ENCODE results near the gene PRR5. TPM values are rescaled to one million over a fixed set of nuclear protein-coding genes. Genes with fewer than 3 reads are reported as not detected.
"Not testable (repeated sequence)": the region's sequence is repeated elsewhere in the genome, so short reads cannot be mapped to it uniquely, and the experiment has no call there.

Gene PRR5, protein sequence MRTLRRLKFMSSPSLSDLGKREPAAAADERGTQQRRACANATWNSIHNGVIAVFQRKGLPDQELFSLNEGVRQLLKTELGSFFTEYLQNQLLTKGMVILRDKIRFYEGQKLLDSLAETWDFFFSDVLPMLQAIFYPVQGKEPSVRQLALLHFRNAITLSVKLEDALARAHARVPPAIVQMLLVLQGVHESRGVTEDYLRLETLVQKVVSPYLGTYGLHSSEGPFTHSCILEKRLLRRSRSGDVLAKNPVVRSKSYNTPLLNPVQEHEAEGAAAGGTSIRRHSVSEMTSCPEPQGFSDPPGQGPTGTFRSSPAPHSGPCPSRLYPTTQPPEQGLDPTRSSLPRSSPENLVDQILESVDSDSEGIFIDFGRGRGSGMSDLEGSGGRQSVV
- 22.7 and 23.6 TPM in 2 replicates for total RNA-seq

DNA sequence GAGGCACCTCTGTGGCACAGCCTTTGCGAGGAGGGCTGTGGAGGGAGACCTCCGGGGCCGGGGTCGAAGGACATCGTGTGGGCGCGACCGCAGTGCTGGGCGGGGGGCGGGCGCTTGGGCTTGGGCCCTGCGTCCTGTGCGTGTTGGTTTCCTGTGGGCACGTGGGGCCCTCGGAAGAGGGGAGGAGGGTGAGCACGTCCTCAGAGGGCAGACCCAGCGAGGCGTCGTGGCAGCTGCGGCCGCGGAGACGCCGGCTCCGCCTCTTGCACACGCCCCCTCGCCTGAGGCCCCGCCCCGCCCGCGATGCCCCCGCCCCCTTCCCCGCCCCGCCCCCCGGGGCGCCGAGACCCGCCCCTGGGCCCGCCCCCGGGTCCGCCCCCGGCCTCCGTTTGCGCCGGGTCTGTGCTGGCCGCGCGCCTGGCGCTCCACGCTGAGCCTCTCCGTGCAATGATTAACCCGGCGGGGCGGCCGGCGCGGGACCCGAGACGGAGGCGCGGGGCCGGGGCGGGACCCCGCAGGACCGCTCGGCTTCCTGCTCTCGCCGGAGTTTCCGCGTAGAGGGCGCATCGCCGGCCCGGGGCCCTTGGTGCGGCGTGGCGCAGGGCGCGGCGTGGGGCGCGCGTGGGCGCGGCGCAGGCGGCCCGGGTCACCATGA, at the start of gene PRR5:
Gene PRR5, plus strand, starts transcription at position 381 of the 655 bp plus-strand sequence. Its CDS starts 271 bp downstream, at position 652.
- H3K27me3 Mint-ChIP-seq, result peaks cover 3% of the 10 kb centered on the region
- peak; percentile 94 for DNase-seq
- H3K36me3 Mint-ChIP-seq (ENCODE audit: low read depth), result no peaks in the 10 kb centered on the region
- H3K4me1 Mint-ChIP-seq, result peaks cover 4% of the 10 kb centered on the region
- peak within 1 kb of the TSS; percentile 68 for H3K27ac Mint-ChIP-seq
- no peaks in the 10 kb centered on the region for H3K9me3 Mint-ChIP-seq
- intact Hi-C loops (cut with micrococcal nuclease), result loop anchor here (1.0 kb wide), 1 partner anchor 17 kb away; no protein-coding TSS in a partner anchor
- H3K4me3 Mint-ChIP-seq, result peak within 1 kb of the TSS; percentile 75

DNA sequence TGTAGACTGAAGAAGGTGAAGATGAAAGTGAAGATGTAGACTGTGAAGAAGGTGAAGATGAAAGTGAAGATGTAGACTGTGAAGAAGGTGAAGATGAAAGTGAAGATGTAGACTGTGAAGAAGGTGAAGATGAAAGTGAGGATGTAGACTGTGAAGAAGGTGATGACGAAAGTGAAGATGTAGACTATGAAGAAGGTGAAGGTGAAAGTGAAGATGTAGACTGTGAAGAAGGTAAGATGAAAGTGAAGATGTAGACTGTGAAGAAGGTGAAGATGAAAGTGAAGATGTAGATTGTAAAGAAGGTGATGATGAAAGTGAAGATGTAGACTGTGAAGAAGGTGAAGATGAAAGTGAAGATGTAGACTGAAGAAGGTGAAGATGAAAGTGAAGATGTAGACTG, 49.1 kb upstream of the PRR5 start:
- intact Hi-C loops (cut with micrococcal nuclease); H3K9me3 Mint-ChIP-seq; H3K4me1 Mint-ChIP-seq: not testable (repeated sequence)

DNA sequence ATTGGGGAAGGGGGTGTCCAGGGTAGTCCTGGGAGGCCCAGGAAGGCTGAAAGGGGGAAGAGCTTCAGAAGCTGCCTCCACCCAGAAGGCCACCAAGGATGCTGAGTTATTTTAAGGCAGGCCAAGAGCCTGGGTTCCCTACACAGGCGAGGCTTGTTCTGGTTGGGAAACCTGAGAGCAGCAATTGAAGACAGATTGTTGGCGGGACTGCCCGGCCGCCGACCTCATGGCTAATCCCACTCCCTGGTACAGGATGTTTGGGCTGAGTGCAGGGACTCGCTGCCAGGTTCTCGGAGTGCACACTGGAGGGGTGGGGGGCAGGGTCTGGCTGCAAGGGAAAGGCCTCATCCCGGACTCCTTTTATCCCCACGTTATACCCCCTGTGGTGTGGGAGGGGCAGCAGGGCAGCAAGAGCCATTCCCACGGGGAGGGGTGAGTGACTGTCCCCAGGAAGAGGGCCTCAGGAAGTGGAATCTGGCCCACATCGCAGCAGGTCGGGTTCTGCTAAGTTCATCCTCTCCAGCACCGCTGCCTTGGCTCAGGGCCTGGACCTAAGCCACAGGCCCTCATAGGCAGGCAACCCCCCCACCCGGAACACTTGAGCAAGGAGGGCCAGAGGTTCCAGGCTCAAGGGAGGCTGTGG, 43.6 kb upstream of the PRR5 start:
- H3K9me3 Mint-ChIP-seq, result no peaks in the 10 kb centered on the region
- H3K27ac Mint-ChIP-seq, result no peak overlapping the region
- no peak for DNase-seq
- peaks cover 5% of the 10 kb centered on the region for H3K27me3 Mint-ChIP-seq
- H3K4me3 Mint-ChIP-seq, result no peak overlapping the region
- H3K4me1 Mint-ChIP-seq, result peaks cover 5% of the 10 kb centered on the region
- intact Hi-C loops (cut with micrococcal nuclease), result no loop called here
- no peaks in the 10 kb centered on the region for H3K36me3 Mint-ChIP-seq (ENCODE audit: low read depth)

More for the DNA sequence above, 49.1 kb upstream of the PRR5 start:
- DNase-seq; H3K36me3 Mint-ChIP-seq (ENCODE audit: low read depth); H3K4me3 Mint-ChIP-seq; H3K27me3 Mint-ChIP-seq; H3K27ac Mint-ChIP-seq: not testable (repeated sequence)

DNA sequence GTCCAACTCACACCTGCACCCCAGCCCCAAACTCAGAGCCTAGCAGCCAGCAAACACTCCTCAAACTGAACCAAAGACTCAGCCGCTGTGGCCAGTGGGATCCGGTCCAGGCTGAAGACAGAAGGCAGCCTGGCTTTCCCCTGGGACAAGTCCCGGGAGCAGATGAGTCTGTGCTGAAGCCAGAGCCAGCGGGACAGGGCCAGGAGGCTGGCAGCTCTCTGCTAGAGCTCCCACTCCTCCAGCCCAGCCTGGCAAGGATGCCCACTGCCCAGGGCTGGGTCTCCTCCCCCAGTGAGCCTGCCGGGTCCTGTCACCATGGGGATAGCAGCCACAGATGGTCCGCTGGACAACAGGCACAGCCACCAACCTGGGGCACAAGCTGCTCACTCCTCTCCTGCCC, 42.9 kb upstream of the PRR5 start:
- DNase-seq, result no peak
- peaks cover 10% of the 10 kb centered on the region for H3K4me1 Mint-ChIP-seq
- H3K36me3 Mint-ChIP-seq (ENCODE audit: low read depth), result no peaks in the 10 kb centered on the region
- no peak overlapping the region for H3K4me3 Mint-ChIP-seq
- no peak overlapping the region for H3K27ac Mint-ChIP-seq
- no peaks in the 10 kb centered on the region for H3K9me3 Mint-ChIP-seq
- peaks cover 5% of the 10 kb centered on the region for H3K27me3 Mint-ChIP-seq
- intact Hi-C loops (cut with micrococcal nuclease), result no loop called here

DNA sequence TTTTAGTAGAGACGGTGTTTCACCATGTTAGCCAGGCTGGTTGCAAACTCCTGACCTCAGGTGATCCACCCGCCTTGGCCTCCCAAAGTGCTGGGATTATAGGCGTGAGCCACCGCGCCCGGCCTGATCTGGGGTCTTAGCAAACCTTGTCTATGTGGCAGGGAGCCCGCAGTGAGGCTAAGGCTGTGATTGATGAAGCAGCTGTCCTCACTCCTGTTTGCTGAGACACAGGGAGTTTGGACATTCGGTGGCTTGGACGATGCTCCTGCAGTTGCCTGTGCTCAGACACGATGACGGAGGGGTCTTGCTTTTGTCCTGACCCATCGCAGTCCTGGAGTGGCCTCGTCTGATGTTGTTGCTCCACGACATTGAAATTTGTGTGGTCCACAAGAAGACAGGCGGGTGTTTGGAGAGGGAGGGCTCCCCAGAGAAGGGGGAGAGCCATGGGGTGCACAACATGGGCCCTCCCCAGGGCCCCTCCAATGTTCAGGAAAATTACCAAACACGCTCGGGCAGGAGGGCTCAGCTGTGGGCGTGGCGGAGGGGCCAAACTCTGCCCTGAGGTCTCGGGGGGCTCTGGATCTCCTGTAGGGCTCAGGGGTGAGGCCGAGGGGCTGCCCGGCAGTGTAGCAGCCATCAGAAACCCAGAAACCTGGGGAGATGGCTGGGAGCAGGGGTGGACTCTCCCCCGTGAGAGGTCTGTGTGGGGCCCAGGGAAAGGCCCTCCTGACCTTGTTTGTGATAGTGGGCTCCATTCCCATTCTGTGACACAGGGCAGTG, 41.8 kb upstream of the PRR5 start:
- H3K27ac Mint-ChIP-seq, result no peak overlapping the region
- peaks cover 5% of the 10 kb centered on the region for H3K27me3 Mint-ChIP-seq
- H3K36me3 Mint-ChIP-seq (ENCODE audit: low read depth), result no peaks in the 10 kb centered on the region
- H3K9me3 Mint-ChIP-seq, result no peaks in the 10 kb centered on the region
- peaks cover 20% of the 10 kb centered on the region for H3K4me1 Mint-ChIP-seq
- no peak for DNase-seq
- H3K4me3 Mint-ChIP-seq, result no peak overlapping the region
- intact Hi-C loops (cut with micrococcal nuclease), result no loop called here

DNA sequence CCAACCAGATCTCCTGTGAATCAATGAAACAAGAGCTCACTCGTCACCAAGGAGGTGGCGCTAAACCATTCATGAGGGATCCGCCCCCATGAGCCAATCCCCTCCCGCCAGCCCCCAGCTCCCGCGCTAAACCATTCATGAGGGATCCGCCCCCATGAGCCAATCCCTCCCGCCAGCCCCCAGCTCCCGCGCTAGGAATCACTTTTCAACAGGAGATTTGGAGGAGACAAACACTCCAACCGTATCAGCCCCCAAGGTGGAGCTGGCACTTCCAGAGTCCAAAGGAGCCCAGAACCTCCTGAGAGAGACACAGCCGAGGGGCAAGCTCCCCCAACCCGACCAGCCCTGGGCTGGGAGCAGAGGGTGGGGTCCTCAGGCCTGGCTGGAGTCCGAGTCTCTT, 40.9 kb upstream of the PRR5 start:
- H3K36me3 Mint-ChIP-seq (ENCODE audit: low read depth), result no peaks in the 10 kb centered on the region
- DNase-seq, result no peak
- no peaks in the 10 kb centered on the region for H3K9me3 Mint-ChIP-seq
- H3K27me3 Mint-ChIP-seq, result peaks cover 3% of the 10 kb centered on the region
- H3K4me3 Mint-ChIP-seq, result no peak overlapping the region
- no peak overlapping the region for H3K27ac Mint-ChIP-seq
- intact Hi-C loops (cut with micrococcal nuclease), result no loop called here
- H3K4me1 Mint-ChIP-seq, result peaks cover 23% of the 10 kb centered on the region

DNA sequence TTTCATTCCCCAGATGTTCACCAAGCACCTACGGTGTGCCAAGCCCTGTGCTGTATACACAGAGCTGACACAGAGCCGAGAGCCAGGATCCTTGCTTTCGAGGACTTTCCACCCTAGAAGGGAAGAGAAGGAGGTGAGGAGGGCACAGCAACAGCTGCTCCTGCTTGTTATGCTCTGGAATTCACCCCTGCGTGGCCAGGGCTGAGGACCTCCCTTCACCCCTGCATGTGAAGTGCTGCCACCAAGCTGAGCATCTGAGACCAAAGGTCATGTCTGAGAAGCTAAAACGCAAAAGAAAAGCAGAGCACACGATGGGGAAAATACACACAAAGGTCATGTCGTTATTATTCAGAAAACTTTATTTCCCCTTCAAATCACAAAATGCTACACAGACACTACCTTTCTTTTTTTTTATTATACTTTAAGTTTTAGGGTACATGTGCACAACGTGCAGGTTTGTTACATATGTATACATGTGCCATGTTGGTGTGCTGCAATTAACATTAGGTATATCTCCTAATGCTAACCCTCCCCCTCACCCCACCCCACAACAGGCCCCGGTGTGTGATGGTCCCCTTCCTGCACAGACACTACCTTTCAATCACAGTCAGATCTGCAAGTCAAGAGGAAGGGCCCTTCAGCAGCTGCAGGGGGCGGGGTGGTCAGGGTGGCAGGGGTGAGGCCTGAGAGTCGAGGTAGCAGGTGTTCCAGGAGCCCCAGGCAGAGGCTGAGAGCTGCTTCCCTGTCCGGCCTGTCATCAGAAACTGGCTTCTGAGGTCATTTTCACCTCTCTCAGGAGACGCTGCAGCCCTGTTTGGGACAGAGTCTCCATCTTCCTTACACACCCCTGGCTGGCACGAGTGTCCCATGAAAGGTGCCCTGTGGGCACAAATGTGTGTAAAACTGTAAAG, 40.1 kb upstream of the PRR5 start:
- peaks cover 28% of the 10 kb centered on the region for H3K4me1 Mint-ChIP-seq
- no peaks in the 10 kb centered on the region for H3K9me3 Mint-ChIP-seq
- H3K36me3 Mint-ChIP-seq (ENCODE audit: low read depth), result no peaks in the 10 kb centered on the region
- no peak overlapping the region for H3K4me3 Mint-ChIP-seq
- no peak for DNase-seq
- H3K27me3 Mint-ChIP-seq, result peaks cover 2% of the 10 kb centered on the region
- intact Hi-C loops (cut with micrococcal nuclease), result no loop called here
- H3K27ac Mint-ChIP-seq, result peak overlapping the region; percentile 27

DNA sequence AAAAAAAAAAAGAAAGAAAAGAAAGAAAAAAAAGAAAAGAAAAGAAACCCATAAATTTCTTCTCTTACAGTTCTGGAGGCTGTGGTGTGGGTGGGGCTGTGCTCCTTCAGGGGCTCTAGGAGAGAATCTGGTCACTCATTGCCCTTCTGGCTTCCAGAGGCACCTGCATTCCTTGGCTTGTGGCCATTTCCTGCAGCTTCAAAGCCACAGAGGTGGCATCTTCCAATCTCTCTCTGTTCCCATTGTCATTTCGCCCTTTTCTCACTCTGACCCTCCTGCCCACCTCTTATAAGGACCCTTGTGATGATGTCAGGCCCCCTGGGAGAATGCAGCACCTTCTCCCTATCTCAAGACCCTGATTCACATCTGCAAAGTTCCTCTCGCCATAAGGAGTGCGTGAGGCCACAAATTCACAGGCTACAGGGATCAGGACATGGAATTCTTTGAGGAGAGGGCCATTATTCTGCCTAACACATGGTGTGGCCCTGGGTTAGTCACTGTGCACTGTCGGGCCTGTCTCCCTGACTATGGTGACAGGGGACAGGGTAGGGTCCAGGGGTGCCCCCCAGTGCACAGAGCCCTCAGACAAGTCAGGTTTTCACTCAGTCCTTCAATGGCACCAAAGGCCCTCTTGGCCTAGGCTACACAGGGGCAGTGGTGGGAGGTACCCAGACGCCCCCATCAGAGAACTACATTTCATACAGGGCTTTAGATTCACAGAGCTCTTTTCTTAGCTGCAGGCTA, 38.6 kb upstream of the PRR5 start:
- no peak for DNase-seq
- Mint-ChIP-seq H3K4me3 (no peak overlapping the region), H3K27me3 (no peaks in the 10 kb centered on the region), H3K4me1 (peaks cover 36% of the 10 kb centered on the region), H3K36me3 (ENCODE audit: low read depth) (no peaks in the 10 kb centered on the region), H3K9me3 (no peaks in the 10 kb centered on the region), H3K27ac (no peak overlapping the region)
- intact Hi-C loops (cut with micrococcal nuclease), result no loop called here

DNA sequence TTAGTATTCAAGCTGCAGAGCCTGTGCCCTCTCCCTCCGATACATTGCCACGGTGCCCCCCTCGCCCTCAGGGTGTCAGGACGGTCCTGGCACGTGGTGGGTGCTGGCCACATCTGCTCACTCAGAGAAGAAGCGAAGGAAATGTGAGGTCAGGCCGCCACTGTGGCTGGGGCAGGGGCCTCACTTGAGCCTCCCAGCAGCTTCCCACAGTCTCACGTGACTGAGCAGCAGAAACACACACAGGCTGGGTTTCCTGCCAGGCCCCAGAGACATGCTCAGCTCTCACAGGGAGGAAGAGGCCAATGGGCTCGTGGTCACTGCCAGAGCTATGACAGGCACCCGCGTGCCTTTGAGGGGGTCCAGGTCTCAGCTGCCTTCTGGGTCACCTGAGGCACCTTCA, 37.9 kb upstream of the PRR5 start:
- H3K4me1 Mint-ChIP-seq, result peaks cover 34% of the 10 kb centered on the region
- H3K27ac Mint-ChIP-seq, result peak overlapping the region; percentile 66

DNA sequence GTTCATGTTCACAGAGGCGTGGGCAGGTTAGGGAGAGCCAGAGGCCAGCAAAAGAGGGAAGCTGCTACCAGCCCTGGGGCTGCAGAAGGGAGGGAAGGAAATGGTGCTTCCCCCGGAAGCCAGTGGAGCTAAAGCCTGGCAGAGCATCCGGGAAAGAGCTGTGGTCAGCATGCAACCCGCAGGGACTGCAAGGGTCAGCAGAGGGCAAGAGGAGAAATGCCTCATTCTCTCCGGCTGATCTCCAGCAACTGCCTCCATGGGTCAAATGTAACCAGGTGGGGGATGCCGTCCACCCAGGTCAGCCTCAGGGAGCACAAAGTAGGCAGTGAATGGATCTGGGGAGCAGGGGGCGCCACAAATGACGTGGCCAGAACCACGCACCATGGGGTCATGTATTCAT, 36.9 kb upstream of the PRR5 start:
- DNase-seq, result peak; percentile 61
- intact Hi-C loops (cut with micrococcal nuclease), result no loop called here
- H3K27me3 Mint-ChIP-seq, result no peaks in the 10 kb centered on the region
- no peaks in the 10 kb centered on the region for H3K9me3 Mint-ChIP-seq
- peak overlapping the region; percentile 28 for H3K4me3 Mint-ChIP-seq
- no peak overlapping the region for H3K27ac Mint-ChIP-seq
- no peaks in the 10 kb centered on the region for H3K36me3 Mint-ChIP-seq (ENCODE audit: low read depth)
- peaks cover 34% of the 10 kb centered on the region for H3K4me1 Mint-ChIP-seq

More for the DNA sequence above, 37.9 kb upstream of the PRR5 start:
- H3K36me3 Mint-ChIP-seq (ENCODE audit: low read depth), result no peaks in the 10 kb centered on the region
- H3K27me3 Mint-ChIP-seq, result no peaks in the 10 kb centered on the region
- DNase-seq, result peak; percentile 88
- H3K4me3 Mint-ChIP-seq, result peak overlapping the region; percentile 26
- intact Hi-C loops (cut with micrococcal nuclease), result no loop called here
- no peaks in the 10 kb centered on the region for H3K9me3 Mint-ChIP-seq

DNA sequence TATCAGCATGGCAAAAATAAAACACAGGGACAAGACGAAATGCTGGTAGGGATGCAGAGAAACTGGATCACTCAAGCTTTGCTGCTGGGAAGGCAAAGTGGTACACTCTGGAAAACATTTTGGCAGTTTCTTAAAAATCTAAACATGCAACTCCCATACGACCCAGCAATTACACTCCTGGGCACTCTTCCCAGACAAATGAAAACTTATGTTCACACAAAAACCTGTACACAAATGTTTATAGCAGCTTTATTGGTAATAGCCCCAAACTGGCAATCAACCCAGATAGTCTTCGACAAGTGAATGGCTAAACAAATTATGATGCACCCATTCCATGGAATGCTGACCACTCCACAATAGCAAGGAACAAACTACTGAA, 35.8 kb upstream of the PRR5 start:
- DNase-seq, result no peak
- no peak overlapping the region for H3K27ac Mint-ChIP-seq
- H3K4me1 Mint-ChIP-seq, result peaks cover 34% of the 10 kb centered on the region
- peaks cover 1% of the 10 kb centered on the region for H3K36me3 Mint-ChIP-seq (ENCODE audit: low read depth)
- no peaks in the 10 kb centered on the region for H3K9me3 Mint-ChIP-seq
- H3K4me3 Mint-ChIP-seq, result no peak overlapping the region
- H3K27me3 Mint-ChIP-seq, result peaks cover 8% of the 10 kb centered on the region
- intact Hi-C loops (cut with micrococcal nuclease), result no loop called here

DNA sequence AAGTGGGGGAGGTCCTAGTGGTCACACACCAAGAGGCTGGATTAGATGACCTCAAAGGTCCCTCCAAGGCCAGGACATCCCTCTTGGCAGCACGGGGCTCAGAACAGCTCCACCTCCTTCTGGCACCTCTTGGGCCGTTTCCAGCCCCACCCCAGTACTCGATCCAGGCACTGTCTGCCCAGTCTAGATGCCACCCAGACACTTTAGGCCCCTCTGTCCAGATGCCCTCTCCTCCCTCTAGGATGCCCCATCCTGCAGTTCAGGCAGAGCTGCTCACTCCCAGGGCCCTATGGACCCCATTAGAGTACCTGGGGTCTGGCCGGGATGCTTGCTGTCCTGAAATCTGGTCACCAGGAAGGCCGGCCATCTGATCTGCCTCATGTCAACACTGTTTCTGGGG, 34.7 kb upstream of the PRR5 start:
- intact Hi-C loops (cut with micrococcal nuclease), result no loop called here
- H3K9me3 Mint-ChIP-seq, result no peaks in the 10 kb centered on the region
- H3K27me3 Mint-ChIP-seq, result peaks cover 11% of the 10 kb centered on the region
- H3K4me3 Mint-ChIP-seq, result peak overlapping the region; percentile 83
- peak overlapping the region; percentile 81 for H3K27ac Mint-ChIP-seq
- DNase-seq, result peak; percentile 62
- peaks cover 44% of the 10 kb centered on the region for H3K4me1 Mint-ChIP-seq
- H3K36me3 Mint-ChIP-seq (ENCODE audit: low read depth), result peaks cover 1% of the 10 kb centered on the region
